Mucosa of rectum (tissue), 2 donors: ENCODE measurements around the gene TAT.
A peak's percentile ranks its signal among the peaks of the same experiment; 100 is the strongest.
"Not testable (repeated sequence)": the region's sequence is repeated elsewhere in the genome, so short reads cannot be mapped to it uniquely, and the experiment has no call there.

Experiments
- H3K27ac ChIP-seq, 2 donors: one replicate each; pipeline ENCODE4 v1.7.0; 2013; ENCODE audit warnings: inconsistent platforms in 2 of 2, low read depth in 2 of 2, low read length in 2 of 2
- H3K27me3 ChIP-seq, 2 donors: one replicate each; pipeline ENCODE4 v1.7.0; 2013; ENCODE audit warnings: low read length in 2 of 2; ENCODE audit not compliant: control insufficient read depth in 2 of 2, insufficient read depth in 2 of 2
- H3K36me3 ChIP-seq, 2 donors: one replicate each; pipeline ENCODE4 v1.7.0; 2013; ENCODE audit warnings: low read length in 2 of 2; ENCODE audit not compliant: control insufficient read depth in 2 of 2, insufficient read depth in 2 of 2
- H3K4me1 ChIP-seq, 2 donors: one replicate each; pipeline ENCODE4 v1.7.0; 2013; ENCODE audit warnings: low read length in 2 of 2, mild to moderate bottlenecking in 1 of 2; ENCODE audit not compliant: control insufficient read depth in 2 of 2, insufficient read depth in 2 of 2
- H3K4me3 ChIP-seq, 2 donors: one replicate each; pipeline ENCODE4 v1.7.0; 2013; ENCODE audit warnings: low read length in 2 of 2
- H3K9ac ChIP-seq, 2 donors: one replicate each; pipeline ENCODE4 v1.7.0; 2013; ENCODE audit warnings: low read length in 2 of 2, low read depth in 1 of 2, mild to moderate bottlenecking in 1 of 2
- H3K9me3 ChIP-seq, 2 donors: one replicate each; pipeline ENCODE4 v1.7.0; 2013; ENCODE audit warnings: low read length in 2 of 2; ENCODE audit not compliant: control insufficient read depth in 2 of 2
- donor health status: healthy.
- donor health status: Normal muscosa, but diverticular disease.

TAT gene

DNA sequence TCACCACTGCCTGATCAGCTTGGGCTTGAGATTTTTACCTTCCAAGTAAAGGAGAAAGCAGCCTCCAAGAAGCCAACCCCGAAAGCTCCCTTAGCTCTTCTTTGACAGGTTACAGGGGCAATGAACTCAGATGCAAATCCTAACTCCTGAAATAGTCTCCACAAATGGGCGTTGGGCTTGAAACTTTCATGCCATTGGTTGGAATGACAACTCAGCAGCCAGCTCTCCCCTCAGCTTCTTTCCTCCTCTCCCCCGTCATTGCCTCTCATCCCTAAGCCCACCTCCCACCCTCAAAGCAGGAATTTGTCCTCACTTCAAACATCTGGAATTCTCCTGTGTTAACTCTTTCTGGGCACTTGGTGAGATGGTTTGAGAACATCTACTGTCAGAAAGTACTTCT is at the start of gene TAT:
Gene TAT, minus strand, starts transcription at position 122 of the 400 bp plus-strand sequence. CDS start 677 bp downstream, outside the sequence.
- Histone ChIP-seq H3K4me1 (no peaks in the 10 kb centered on the region), H3K27me3 (peaks cover 3% of the 10 kb centered on the region in 2 donors), H3K27ac (no peak within 1 kb of the TSS), H3K36me3 (no peaks in the 10 kb centered on the region), H3K4me3 (no peak within 1 kb of the TSS), H3K9me3 (no peaks in the 10 kb centered on the region), H3K9ac (no peak within 1 kb of the TSS)

DNA sequence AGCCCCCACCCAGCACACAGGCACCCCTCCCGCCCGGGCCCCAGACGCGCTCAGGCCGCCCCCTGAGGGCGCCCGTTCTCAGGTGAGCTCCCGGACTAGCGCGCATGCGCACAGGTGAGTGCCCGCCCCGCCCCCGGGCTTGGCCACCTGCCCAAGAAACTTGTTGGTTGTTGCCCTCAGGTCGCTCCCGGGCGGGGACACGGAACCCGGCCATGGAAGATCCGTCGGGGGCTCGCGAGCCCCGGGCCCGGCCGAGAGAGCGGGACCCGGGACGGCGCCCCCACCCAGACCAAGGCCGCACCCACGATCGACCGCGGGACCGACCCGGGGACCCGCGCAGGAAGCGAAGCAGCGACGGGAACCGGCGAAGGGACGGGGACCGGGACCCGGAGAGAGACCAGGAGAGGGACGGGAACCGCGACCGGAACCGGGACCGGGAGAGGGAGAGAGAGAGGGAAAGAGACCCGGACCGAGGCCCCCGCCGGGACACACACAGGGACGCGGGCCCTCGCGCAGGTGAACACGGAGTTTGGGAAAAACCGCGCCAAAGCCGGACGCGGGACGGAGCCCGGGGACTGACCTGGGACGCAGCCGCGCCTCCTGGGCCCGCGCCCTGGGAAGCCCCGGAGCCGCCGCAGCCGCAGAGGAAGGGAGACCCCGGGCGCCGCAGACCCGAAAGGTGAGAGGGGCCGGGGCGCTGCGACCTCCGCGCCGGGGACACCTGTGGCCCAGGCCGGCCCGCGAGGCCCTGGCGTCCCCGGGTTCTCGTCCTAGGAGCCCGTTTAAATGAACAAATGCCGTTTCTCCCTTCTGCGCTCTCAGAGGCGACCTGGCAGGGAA is 49.3 kb upstream of the TAT start, which contains the start of gene MARVELD3:
Gene MARVELD3, plus strand, starts transcription at position 167 of the 840 bp plus-strand sequence. Its CDS starts 46 bp downstream, at position 213.
- Histone ChIP-seq H3K9me3 (no peaks in the 10 kb centered on the region), H3K27ac (peak within 1 kb of the TSS; percentile 86 to 87), H3K4me3 (peak within 1 kb of the TSS; percentile 79), H3K4me1 (peaks cover 0 to 15% of the 10 kb centered on the region in 2 donors), H3K36me3 (peaks cover 13% of the 10 kb centered on the region in 2 donors), H3K27me3 (no peaks in the 10 kb centered on the region), H3K9ac (peak within 1 kb of the TSS; percentile 88 to 89)

DNA sequence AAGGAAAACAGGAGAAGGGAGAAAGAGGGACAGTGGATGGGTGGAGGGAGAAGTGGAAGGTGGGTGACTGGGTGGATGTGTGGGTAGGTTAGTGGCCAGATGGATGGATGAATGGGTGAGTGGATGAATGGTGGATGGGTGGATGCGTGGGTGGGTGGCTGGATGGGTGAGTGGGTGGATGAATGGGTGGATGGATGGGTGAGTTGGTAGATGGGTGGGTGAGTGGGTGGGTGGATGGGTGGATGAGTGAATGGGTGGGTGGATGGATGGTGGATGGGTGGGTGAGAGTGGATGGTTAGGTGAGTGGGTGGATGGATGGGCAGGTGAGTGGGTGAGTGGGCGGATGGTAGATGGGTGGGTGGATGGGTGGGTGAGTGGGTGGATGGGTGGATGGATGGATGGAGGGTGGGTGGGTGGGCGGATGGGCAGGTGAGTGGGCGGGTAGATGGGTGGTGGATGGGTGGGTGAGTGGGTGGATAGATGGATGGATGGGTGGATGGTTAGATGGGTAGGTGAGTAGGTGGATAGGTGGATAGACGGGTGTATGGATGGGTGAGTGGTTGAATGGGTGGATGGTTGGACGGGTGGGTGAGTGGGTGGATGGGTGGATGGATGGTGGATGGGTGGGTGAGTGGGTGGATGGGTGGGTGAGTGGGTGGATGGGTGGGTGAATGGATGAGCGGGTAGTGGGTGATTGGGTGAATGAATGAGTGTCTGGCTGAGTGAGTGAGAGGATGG is 48.4 kb upstream of the TAT start:
- Histone ChIP-seq H3K9ac (no peak overlapping the region), H3K27me3 (no peaks in the 10 kb centered on the region), H3K36me3 (peaks cover 9% of the 10 kb centered on the region in 2 donors), H3K9me3 (no peaks in the 10 kb centered on the region), H3K4me1 (peaks cover 0 to 15% of the 10 kb centered on the region in 2 donors), H3K27ac (peak overlapping the region in 1 of 2 donors; percentile 87), H3K4me3 (peak overlapping the region in 1 of 2 donors; percentile 79)

DNA sequence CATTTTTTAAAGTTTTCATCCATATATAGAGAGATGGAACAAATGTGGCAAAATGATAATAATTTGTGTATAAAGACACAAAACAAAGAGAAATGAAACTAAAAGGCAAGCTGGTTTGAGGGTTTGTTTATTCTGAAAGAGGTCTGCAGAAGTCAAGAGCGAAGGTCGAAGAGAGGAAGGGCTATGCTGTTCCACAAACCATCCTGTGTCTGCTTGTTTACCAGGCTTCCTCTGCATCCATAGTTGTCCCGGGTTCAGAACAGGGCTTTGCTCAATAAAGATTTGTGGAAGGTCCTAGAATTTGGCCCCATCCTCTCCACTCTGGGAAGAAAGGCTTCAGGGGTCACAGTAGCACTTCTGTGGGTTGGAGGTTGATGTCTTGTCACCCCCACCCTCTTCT is 46.7 kb upstream of the TAT start:
- Histone ChIP-seq H3K27me3 (no peaks in the 10 kb centered on the region), H3K4me1 (peaks cover 0 to 7% of the 10 kb centered on the region in 2 donors), H3K9me3 (no peaks in the 10 kb centered on the region), H3K4me3 (no peak overlapping the region), H3K36me3 (peaks cover 0 to under 1% of the 10 kb centered on the region in 2 donors), H3K9ac (no peak overlapping the region), H3K27ac (no peak overlapping the region)

DNA sequence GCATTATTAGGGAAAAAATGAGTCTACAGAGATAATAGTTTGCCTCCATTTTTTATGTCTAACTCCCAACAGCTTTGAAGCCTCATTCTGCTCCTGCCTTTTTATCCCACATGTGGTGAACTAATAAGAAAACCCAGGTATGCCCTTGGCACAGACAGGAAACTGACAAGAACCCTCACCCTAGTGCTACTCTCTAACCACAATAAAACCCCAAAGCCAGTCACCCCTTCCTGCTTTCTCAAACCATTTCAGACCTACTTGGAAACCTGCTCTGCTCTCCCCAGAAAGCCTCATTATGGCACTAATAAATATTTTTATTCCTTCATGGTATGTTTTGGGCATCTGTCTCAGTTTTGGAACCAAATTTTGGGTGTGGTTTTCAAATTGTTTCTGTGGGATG is 45.2 kb upstream of the TAT start:
- H3K4me1 ChIP-seq, result no peaks in the 10 kb centered on the region
- no peaks in the 10 kb centered on the region for H3K36me3 ChIP-seq
- no peak overlapping the region for H3K9ac ChIP-seq
- no peak overlapping the region for H3K4me3 ChIP-seq
- H3K9me3 ChIP-seq, result no peaks in the 10 kb centered on the region
- no peaks in the 10 kb centered on the region for H3K27me3 ChIP-seq
- no peak overlapping the region for H3K27ac ChIP-seq

DNA sequence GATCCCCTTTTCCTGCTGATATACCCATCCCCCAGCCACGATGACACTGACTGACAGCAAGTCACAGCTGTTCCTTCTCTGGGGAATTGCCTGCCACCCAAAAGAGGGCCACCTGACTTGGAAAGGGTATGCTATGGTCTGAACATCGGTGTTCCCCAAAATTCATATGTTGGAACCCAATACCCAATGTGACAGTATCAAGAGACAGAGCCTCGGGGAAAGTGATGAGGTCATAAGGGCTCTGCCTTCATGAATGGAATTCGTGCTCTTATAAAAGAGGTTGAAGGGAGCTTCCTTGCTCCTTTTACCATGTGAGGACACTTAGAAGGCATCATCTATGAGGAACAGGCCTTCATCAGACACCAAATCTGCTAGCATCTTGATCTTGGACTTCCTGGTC is 41.5 kb upstream of the TAT start:
- no peak overlapping the region for H3K4me3 ChIP-seq
- H3K9ac ChIP-seq, result no peak overlapping the region
- H3K27me3 ChIP-seq, result no peaks in the 10 kb centered on the region
- H3K27ac ChIP-seq, result no peak overlapping the region
- no peaks in the 10 kb centered on the region for H3K4me1 ChIP-seq
- no peaks in the 10 kb centered on the region for H3K36me3 ChIP-seq
- H3K9me3 ChIP-seq, result no peaks in the 10 kb centered on the region

DNA sequence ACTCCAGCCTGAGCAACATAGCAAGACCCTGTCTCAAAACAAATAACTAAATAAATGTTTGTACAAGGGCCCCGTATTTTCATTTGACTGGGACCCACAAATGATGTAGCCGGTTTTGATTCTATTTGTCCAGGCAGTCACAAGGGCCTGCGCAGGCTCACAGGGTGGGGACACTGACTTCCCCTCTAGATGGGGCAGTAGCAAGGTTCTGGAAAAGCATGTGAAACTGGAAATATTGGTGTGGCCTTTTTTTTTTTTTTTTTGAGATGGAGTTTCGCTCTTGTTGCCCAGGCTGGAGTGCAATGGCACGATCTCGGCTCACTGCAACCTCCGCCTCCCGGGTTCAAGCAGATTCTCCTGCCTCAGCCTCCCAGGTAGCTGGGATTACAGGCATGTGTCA is 38.1 kb upstream of the TAT start:
- H3K9me3 ChIP-seq, H3K27me3 ChIP-seq: not testable (repeated sequence)

DNA sequence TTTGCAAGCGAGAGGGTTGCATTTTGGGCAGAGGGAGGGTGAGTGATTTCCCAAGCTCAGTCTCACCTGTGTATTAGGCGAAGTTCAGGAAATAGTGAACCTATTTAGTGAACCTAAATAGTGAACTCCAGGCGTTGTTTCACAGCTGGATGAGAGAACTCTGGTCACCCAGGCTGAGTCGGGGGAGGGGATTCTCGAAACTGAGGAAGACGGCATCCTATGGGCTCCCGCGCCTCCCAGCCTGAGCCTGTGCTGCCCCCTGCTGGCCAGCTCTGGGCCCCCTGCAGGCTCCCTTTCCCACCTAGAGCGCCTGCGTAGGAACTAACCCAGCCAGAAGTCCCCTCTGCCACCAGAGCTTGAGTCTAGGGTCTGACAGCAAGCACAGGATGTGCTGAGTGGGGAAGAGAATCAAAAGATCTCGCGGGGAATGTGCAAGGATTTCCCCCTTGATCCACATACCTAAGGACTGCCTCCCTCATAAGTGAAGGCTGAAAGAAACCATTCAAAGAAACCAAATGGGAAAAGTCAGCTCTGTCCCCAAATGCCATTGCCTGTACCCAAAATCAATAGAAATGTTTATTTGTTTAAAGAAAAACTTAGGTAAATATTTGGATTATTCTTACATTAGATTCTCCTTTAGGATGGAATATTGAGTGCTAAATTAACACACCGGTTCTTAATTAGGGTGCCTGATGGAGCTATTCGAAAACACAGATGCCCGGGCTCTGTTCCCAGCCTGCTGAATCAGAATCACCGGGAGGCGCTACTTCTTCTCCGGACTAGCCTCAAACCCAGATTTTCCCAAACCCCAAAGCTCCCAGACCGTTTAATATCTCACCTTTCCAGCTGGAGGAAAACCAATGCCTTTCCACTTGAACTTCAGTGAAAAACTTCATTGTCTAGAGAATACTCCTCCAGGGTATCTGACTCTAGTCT is 34.3 kb upstream of the TAT start:
- H3K27ac ChIP-seq, result no peak overlapping the region
- peak overlapping the region in 1 of 2 donors; percentile 20 for H3K4me3 ChIP-seq
- H3K27me3 ChIP-seq, result no peaks in the 10 kb centered on the region

More for the DNA sequence above, 38.1 kb upstream of the TAT start:
- not testable (repeated sequence) for H3K4me1 ChIP-seq, H3K27ac ChIP-seq, H3K4me3 ChIP-seq, H3K9ac ChIP-seq, H3K36me3 ChIP-seq

DNA sequence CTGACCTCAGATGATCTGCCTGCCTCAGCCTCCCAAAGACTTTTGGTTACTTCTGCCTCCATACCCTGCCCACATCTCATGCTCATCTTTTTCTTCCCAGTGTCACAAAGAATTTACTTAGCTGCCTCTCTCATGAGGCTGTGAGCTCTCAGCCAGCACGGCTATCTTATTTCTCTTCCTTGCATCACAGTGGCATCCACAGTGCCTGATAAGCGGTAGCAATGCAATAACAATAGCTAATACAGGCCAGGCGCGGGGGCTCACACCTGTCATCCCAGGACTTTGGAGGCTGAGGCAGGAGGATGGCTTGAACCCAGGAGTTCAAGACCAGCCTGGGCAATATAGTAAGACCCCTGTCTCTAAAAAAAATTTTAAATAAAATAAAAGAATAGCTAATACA is 33.6 kb upstream of the TAT start:
- no peaks in the 10 kb centered on the region for H3K36me3 ChIP-seq
- no peak overlapping the region for H3K27ac ChIP-seq
- H3K9ac ChIP-seq, result no peak overlapping the region
- no peaks in the 10 kb centered on the region for H3K27me3 ChIP-seq
- H3K4me1 ChIP-seq, result no peaks in the 10 kb centered on the region
- no peaks in the 10 kb centered on the region for H3K9me3 ChIP-seq
- no peak overlapping the region for H3K4me3 ChIP-seq

More for the DNA sequence above, 34.3 kb upstream of the TAT start:
- H3K4me1 ChIP-seq, result no peaks in the 10 kb centered on the region
- no peak overlapping the region for H3K9ac ChIP-seq
- H3K9me3 ChIP-seq, result no peaks in the 10 kb centered on the region
- H3K36me3 ChIP-seq, result no peaks in the 10 kb centered on the region
